Hepatocyte (in vitro differentiated cells): ENCODE data around the gene MAPKAP1.

ENCODE experiments used
- EZH2 ChIP-seq: fragments of 200-600 bp; sonication (generic); IDR thresholded peaks from 2 replicates; pipeline ENCODE4 v1.6.1; 2016; ENCODE audit warnings: antibody characterized with exemption, mild to moderate bottlenecking, borderline replicate concordance
- TF ChIP-seq, protein P1 (sequence below): fragments of 200-600 bp; sonication (generic); IDR thresholded peaks from 2 replicates; pipeline ENCODE4 v1.5.1; 2016; ENCODE audit warnings: antibody characterized with exemption, mild to moderate bottlenecking; ENCODE audit not compliant: poor library complexity

- no peak for TF ChIP-seq EZH2
- TF ChIP-seq, protein P1, sequence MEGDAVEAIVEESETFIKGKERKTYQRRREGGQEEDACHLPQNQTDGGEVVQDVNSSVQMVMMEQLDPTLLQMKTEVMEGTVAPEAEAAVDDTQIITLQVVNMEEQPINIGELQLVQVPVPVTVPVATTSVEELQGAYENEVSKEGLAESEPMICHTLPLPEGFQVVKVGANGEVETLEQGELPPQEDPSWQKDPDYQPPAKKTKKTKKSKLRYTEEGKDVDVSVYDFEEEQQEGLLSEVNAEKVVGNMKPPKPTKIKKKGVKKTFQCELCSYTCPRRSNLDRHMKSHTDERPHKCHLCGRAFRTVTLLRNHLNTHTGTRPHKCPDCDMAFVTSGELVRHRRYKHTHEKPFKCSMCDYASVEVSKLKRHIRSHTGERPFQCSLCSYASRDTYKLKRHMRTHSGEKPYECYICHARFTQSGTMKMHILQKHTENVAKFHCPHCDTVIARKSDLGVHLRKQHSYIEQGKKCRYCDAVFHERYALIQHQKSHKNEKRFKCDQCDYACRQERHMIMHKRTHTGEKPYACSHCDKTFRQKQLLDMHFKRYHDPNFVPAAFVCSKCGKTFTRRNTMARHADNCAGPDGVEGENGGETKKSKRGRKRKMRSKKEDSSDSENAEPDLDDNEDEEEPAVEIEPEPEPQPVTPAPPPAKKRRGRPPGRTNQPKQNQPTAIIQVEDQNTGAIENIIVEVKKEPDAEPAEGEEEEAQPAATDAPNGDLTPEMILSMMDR: no peak
These were observed 43.6 kb upstream of the MAPKAP1 start for GRCh38 chr9:125750627-125751011.
